GM12878 (cell line): ENCODE results near the gene PLOD3.

ENCODE experiments used
- EZH2 ChIP-seq: IDR thresholded peaks from 2 replicates; pipeline ENCODE4 v1.6.1; 2012; ENCODE audit warnings: low read depth, mild to moderate bottlenecking, control low read depth, inconsistent platforms, low read length, borderline replicate concordance; ENCODE audit not compliant: control insufficient read depth
- MYC ChIP-seq: IDR thresholded peaks from 2 replicates; pipeline ENCODE4 v1.6.1; 2011; ENCODE audit warnings: mild to moderate bottlenecking, low read length, moderate library complexity, inconsistent platforms; ENCODE audit not compliant: insufficient read depth, insufficient replicate concordance, insufficient read length, severe bottlenecking
- NFXL1 ChIP-seq: fragments of 450-650 bp; IDR thresholded peaks from 2 replicates; pipeline ENCODE4 v1.6.1; 2017; ENCODE audit warnings: antibody characterized with exemption, mild to moderate bottlenecking, borderline replicate concordance
- REST ChIP-seq: IDR thresholded peaks from 2 replicates; pipeline ENCODE4 v1.6.1; 2012; ENCODE audit warnings: mild to moderate bottlenecking, low read depth, low read length
- SIN3A ChIP-seq: IDR thresholded peaks from 2 replicates; pipeline ENCODE4 v1.6.1; 2012; ENCODE audit warnings: low read depth, low read length, improper control_type of control experiment
- SP1 ChIP-seq: IDR thresholded peaks from one replicate; pipeline ENCODE4 v1.6.1; 2011; ENCODE audit warnings: low read depth, low read length
- STAT3 ChIP-seq: IDR thresholded peaks from 2 replicates; pipeline ENCODE4 v1.6.1; 2011; ENCODE audit warnings: low read depth, low read length, improper control_type of control experiment
- TAF1 ChIP-seq: IDR thresholded peaks from 2 replicates; pipeline ENCODE4 v1.6.1; 2011; ENCODE audit warnings: mild to moderate bottlenecking, low read depth, low read length, borderline replicate concordance
- ZZZ3 ChIP-seq: IDR thresholded peaks from 2 replicates; pipeline ENCODE4 v1.6.1; 2011; ENCODE audit warnings: low read depth; ENCODE audit not compliant: control insufficient read depth, insufficient read length
- TF ChIP-seq, protein P1 (sequence below): IDR thresholded peaks from 2 replicates; pipeline ENCODE4 v1.6.1; 2011; ENCODE audit warnings: borderline replicate concordance, low read depth, mild to moderate bottlenecking, moderate library complexity, mixed read lengths, low read length; ENCODE audit not compliant: insufficient read depth; ENCODE audit errors: extremely low read length
- TF ChIP-seq, protein P2 (sequence below): fragments of 450-650 bp; IDR thresholded peaks from 2 replicates; pipeline ENCODE4 v1.6.1; 2016; ENCODE audit warnings: mild to moderate bottlenecking
- TF ChIP-seq, protein P3 (sequence below), 3 experiments: IDR thresholded peaks in 2 of 3; conservative IDR thresholded peaks in 1 of 3; 2 replicates each; pipeline ENCODE4 v1.5.1; 2011; ENCODE audit warnings: low read depth in 3 of 3, low read length in 3 of 3, mild to moderate bottlenecking in 3 of 3, control low read depth in 2 of 3, moderate library complexity in 2 of 3, inconsistent platforms in 1 of 3, mixed read lengths in 1 of 3; ENCODE audit not compliant: control insufficient read depth in 2 of 3, insufficient read depth in 1 of 3; ENCODE audit errors: extremely low read depth in 1 of 3

DNA sequence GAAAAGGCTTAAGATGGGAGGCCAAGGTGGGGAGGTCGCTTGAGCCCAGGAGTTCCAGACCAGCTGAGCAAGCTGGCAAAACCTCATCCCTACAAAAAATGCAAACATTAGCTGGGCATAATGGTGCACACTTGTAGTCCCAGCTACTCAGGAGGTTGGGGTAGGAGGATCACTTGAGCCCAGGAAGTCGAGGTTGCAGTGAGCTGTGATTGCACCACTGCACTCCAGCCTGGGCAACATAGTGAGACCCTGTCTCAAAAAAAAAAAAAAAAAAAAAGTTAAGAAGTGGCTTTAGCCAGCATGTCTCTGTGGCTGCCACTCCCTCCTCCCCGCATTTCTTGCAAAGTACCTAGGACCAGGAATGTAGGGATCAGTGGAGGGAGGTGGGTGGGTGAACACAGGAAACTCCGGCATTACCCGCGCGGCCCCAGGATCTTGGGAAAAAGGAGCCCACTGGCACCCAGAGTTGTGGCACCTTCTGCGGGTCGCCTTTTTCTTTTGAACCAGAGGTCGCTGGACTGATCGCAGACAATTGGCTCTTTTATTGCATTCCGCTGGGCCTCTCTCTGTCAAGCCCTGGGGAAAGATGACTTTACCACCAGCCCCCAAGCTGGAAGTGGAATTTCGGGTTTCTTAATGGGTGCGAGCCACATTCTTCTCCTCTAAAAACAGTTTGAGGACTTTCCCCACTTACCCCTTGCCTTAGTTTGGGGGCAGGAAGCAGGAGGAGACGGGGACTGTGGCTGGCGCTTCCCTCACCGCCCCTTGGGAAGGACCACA is 55.5 kb downstream of the PLOD3 start:
- TF ChIP-seq NFXL1 = no peak
- TF ChIP-seq SIN3A = no peak
- no peak for TF ChIP-seq EZH2
- no peak for TF ChIP-seq SP1
- TF ChIP-seq, protein P1, sequence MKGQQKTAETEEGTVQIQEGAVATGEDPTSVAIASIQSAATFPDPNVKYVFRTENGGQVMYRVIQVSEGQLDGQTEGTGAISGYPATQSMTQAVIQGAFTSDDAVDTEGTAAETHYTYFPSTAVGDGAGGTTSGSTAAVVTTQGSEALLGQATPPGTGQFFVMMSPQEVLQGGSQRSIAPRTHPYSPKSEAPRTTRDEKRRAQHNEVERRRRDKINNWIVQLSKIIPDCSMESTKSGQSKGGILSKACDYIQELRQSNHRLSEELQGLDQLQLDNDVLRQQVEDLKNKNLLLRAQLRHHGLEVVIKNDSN = no peak
- no peak for TF ChIP-seq REST
- TF ChIP-seq, protein P2, sequence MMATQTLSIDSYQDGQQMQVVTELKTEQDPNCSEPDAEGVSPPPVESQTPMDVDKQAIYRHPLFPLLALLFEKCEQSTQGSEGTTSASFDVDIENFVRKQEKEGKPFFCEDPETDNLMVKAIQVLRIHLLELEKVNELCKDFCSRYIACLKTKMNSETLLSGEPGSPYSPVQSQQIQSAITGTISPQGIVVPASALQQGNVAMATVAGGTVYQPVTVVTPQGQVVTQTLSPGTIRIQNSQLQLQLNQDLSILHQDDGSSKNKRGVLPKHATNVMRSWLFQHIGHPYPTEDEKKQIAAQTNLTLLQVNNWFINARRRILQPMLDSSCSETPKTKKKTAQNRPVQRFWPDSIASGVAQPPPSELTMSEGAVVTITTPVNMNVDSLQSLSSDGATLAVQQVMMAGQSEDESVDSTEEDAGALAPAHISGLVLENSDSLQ = no peak
- no peak for TF ChIP-seq TAF1
- TF ChIP-seq STAT3 = no peak
- TF ChIP-seq ZZZ3 = no peak
- TF ChIP-seq, protein P3, sequence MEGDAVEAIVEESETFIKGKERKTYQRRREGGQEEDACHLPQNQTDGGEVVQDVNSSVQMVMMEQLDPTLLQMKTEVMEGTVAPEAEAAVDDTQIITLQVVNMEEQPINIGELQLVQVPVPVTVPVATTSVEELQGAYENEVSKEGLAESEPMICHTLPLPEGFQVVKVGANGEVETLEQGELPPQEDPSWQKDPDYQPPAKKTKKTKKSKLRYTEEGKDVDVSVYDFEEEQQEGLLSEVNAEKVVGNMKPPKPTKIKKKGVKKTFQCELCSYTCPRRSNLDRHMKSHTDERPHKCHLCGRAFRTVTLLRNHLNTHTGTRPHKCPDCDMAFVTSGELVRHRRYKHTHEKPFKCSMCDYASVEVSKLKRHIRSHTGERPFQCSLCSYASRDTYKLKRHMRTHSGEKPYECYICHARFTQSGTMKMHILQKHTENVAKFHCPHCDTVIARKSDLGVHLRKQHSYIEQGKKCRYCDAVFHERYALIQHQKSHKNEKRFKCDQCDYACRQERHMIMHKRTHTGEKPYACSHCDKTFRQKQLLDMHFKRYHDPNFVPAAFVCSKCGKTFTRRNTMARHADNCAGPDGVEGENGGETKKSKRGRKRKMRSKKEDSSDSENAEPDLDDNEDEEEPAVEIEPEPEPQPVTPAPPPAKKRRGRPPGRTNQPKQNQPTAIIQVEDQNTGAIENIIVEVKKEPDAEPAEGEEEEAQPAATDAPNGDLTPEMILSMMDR (IDR thresholded peaks at IDR 0.05 in 2 of 3, conservative IDR thresholded peaks at IDR 0.05 in 1 of 3; ENCODE audit: control insufficient read depth in 2 of 3, extremely low read depth in 1 of 3, insufficient read depth in 1 of 3, low read depth in 3 of 3, low read length in 3 of 3) = no peak
- TF ChIP-seq MYC = no peak
